HG03139 (cell line): Measurements from ENCODE around the gene STON2.
"Not testable (repeated sequence)": the region's sequence is repeated elsewhere in the genome, so short reads cannot be mapped to it uniquely, and the experiment has no call there.

Experiments
- ATAC-seq: cut with Tn5 transposase; IDR thresholded peaks from one replicate; pipeline ENCODE4 v1.9.1; 2021; ENCODE audit not compliant: unreplicated experiment

STON2 gene, protein sequence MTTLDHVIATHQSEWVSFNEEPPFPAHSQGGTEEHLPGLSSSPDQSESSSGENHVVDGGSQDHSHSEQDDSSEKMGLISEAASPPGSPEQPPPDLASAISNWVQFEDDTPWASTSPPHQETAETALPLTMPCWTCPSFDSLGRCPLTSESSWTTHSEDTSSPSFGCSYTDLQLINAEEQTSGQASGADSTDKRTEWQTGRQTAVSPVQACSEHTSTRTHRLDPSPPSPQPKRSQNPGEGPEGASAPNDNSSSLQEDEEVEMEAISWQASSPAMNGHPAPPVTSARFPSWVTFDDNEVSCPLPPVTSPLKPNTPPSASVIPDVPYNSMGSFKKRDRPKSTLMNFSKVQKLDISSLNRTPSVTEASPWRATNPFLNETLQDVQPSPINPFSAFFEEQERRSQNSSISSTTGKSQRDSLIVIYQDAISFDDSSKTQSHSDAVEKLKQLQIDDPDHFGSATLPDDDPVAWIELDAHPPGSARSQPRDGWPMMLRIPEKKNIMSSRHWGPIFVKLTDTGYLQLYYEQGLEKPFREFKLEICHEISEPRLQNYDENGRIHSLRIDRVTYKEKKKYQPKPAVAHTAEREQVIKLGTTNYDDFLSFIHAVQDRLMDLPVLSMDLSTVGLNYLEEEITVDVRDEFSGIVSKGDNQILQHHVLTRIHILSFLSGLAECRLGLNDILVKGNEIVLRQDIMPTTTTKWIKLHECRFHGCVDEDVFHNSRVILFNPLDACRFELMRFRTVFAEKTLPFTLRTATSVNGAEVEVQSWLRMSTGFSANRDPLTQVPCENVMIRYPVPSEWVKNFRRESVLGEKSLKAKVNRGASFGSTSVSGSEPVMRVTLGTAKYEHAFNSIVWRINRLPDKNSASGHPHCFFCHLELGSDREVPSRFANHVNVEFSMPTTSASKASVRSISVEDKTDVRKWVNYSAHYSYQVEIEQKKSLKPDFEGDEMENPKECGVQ

DNA sequence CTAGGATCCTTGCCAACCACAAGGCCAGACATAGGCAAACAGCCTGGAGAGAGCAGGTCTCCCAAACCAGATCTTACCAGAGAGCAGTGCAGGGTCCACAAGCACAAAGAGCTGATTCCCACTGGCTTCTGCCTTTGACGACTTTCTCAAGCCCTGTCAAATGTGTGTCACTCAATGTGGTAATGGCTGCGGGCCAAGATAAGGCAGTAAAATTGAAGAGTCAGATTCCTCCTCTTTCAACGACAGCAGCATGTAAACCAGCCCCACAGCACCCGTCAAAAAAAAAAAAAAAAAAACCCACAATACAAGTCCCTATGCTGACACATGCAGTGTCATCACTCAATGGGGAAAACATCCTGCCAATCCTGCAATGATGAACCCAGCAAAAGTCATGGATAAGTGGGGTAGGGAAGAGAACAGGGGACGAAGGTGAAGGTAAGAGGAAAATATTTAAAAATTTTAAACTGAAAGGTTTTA lies at the start of gene STON2:
TSS of gene STON2 (minus strand) at position 123 of the 477 bp plus-strand sequence. CDS start 1,942 bp downstream, outside the sequence.
- no peak for ATAC-seq

DNA sequence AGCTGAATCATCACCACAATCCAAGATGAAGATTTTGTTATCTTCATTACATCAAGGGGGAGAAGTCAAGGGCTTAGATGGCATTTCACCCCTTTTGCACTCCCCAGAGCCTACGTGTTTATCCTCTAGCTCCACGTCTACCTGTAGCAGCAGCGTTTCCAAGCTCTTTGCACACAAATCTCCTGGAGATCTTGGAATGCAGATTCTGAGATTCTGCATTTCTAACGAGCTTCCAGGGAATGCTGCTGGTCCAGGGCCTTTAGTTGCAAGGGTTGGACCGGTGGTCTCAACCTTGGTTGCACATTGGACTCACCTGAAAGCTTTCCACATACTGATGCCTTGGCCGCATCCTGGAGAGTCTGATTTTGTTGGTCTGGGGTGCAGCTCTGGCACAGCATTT lies 49.5 kb upstream of the STON2 start:
- no peak for ATAC-seq

DNA sequence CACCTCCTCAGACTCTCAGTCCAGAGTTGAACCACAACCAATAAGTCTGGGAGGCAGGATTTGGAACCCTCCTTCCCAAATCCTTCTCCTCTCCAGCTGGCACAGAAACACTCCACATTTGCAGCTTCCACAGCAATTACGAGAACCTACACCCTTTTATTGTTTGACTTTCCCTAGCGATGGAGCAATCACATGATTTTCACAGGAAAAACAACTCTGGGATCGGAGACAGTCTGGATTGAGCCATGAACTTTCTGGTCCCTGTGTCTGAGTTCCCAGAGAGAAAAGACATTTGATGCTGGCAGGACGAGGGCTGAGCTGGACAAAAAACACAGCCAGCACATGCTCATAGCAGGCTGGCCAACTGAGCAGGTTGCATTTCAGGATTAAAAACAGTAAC lies 49.0 kb upstream of the STON2 start:
- no peak for ATAC-seq

DNA sequence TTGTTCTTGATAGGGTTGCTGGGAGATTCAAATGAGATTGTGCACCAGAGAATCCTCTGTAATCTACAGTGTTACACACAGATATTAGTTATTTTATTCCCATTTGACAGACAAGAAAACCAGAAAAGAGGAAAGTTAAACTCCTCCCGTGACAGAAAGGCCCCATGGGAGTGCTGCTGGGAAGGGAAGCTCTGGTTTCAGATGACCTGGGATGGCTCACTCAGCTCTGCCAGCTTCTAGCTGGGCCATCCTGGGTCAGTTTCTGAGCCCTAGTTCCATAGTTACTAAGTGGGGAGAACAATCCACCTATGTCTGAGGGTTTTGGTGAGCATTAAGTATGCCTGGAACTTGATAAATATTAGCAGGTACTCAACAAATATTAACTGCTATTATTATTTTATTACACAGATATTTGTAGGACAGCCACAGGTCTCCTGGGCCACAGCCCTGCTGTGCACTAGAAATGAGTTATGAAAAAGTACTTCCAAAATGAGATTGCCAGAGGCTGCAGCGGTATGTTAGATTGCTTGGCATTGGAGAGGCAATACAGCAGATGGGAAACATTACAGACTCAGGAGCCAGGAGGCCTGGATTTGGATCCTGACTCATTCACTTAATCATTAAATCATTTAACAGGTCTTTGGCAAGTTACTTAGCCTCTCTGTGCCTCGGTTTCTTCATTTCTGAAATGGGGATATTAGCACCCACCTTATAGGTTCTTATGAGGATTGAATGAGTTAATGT lies 47.1 kb upstream of the STON2 start:
- ATAC-seq = no peak

DNA sequence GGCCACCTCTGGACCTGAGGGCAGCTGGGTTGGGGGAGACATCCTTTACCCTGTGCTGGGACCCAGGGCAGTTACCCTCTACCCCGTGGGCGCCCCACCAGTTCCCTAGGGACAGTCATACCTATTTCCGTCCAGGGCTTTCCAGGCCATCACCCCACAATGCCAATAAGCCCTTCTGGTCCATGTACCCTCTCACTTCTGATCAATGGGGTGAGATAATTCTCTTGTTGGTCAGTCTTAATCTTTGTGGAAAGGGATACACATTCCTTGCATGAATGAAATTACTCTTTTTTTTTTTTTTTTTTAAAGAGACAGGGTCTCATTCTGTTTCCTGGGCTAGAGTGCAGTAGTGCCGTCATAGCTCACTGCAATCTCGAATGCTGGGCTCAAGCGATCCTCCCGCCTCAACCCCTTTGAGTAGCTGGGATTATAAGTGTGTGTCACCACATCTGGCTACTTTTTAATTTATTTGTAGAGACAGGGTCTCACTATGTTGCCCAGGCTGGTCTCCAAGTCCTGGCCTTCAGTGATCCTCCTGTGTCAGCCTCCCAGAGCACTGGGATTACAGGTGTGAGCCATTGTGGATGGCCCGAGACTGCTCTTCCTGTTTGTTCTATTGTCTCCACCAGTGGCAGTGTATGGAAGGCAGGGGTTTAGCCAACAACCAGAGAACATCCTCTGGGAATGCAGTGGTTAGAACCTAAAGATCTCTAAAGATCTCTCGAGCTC lies 46.3 kb upstream of the STON2 start:
- no peak for ATAC-seq

DNA sequence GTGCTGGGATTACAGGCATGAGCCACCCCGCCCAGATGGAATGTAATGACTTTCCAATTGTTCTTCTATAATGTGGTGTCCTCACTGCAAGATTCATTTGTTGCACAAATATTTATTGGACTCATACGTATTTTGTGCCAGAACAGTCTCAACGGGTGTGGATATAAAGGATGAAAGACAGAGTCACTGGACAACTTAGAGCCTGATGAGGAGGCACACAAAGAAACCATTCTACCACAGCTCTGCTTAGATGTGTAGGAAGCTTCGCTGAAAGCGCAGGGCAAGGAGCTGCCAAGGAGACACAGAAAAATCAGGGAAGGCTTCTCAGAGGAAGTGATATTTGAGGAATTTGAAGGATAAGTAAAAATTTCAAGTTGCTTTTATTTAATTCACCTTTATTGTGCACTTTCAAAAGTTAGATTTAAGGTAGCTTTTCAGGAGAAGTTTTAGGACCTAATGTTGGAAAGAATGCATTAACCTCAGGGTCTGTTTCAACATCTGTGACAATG lies 41.6 kb upstream of the STON2 start:
- no peak for ATAC-seq

DNA sequence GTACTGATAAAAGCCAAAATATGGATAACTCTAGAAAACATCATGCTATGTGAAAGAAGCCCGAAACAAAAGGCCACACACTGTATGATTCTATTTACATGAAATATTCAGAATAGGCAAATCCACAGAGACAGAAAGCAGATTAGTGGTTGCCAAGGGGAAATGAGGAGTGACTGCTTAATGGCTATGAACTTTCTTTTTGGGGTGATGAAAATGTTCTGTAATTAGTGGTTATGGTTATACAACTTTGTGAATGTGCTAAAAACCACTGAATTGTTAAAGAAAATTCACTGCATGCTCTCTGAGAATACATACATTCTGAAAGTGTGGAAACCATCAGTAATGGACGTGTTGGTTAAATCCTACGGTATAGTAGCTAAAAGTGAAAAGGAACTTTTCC lies 39.9 kb upstream of the STON2 start:
- ATAC-seq = no peak

DNA sequence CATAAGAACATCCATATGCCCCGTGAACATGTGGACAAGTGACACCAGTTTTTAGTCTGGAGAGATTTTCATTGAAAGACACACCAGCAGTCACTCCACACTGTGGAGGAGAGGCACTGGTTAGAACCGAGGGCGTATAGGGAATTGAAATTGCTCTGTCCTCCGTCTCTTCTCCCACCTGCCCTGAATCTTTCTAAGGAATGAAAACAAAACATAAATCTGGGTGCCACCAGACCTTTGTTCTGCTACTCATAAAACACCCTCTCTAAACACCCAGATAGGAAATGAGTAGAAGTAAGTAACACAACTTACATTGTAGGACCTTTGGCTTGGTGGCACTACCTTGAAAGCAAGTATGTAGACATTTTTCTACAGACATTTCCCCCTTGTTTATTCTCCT lies 37.1 kb upstream of the STON2 start:
- no peak for ATAC-seq

DNA sequence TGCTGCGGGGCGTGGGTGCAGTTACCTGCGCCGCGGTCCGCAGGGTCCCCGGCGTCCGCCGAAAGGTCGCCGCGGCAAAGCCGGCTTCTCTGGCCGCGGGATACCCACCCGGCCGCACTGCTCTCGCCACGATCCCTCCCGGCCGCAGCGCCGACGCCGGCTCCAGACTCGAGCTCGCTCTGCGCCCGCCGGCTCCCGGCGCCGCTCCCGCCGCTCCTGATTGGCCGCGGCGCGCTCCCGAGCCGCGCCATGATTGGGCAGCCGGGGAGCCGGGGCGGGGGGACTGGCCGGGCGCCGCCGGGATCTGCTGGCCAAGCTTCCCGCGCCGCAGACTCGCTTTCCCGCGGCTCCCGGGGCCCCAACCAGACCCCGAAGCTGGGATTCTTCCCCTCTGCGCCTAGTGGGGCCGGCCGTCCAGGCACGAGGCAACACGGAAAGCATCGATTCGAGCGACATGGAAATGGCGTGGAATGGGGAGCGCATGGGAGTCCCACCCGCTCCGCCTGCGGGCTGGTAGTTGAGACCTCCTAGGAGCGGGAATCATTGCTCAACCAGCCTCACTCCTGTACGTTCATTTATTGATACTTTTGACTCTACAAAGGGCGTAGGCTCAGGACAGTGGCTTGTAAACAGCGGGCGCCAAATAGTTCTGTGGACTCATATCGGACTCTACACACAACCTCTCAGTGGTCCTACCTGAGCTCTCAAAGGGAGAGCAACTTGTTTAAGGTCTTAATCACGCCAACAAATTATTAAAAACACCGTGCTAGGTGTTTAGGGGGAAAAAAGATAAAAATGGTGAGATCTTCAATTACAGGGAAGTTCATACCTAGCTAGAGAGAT lies 36.4 kb upstream of the STON2 start:
- peak; percentile 80 for ATAC-seq

DNA sequence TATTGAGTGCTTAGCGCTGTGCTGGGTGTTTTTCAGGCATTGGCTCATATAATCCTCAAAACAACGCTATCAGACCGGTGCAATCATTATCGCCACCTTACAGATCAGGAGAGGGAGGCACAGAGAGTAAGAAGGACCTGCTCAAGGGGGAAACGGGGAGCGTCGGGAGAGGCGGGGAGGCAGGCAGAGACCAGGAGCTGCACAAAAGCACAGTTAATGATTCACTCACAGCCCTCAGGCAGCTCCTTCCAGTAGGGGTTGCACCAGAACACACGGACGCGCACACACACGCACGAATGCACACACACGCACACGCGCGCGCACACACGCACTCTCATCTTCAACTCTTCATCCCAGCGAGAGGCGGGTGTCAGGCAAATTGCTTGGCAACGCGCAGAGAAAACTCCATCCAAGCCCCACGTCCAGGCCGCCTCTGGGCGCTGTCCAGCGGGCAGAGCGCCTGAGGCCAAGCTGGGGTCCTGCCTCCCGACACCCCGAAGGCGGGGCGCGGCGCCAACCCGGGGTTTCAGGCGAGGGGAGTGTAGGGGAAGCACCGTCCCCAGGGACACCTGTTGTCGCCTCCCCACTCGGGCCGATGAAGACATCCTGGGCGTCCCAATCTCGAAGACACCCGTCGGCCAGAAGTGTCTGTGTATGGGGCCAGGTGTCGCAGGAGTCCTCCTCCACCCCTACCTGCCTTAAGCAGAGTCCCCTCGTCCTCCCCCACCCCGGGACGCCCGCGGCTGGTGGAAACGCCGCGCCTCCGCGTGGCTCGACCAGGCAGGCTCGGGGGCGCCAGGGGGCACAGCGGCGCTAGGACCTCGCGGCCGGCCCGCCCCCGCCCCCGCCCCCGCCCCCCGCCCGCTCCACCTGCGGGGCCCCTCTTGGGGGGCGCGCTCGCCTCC lies 35.5 kb upstream of the STON2 start:
- peak; percentile 35 for ATAC-seq

DNA sequence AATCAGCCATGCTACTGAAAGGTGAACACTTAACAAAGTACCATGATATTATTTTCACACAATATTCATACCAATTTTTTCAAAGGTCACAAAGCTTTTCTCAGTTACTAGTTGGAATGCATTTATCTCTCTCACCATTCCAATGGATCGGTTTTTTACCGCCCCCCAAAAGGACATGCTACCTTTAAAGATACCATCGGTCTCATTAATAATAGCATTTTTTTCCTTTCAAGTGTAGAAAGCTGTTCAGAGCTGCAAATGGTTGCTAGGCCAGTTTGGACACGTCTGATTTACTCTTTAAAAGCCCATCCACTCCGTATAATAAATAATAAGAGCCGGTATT lies 34.9 kb upstream of the STON2 start:
- no peak for ATAC-seq

DNA sequence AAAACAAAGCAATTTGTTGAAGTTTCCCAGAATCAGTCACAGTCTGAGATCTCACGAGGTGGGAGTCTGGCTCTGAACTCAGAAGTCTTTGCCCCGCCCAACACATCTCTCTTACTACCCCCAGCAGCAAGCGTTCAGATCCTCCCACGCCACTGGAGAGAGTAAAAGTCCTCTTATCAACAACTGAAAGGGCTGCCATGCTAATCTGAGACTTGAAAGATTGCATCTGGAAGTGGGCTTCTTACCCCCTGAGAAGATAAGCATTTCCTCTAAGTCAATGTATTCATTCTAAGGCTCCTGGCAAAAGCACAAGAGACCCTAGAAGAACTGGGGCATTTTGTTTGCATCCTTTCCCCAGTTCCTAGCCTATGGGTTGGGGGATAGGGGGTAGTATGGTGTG lies 34.1 kb upstream of the STON2 start:
- ATAC-seq = no peak

DNA sequence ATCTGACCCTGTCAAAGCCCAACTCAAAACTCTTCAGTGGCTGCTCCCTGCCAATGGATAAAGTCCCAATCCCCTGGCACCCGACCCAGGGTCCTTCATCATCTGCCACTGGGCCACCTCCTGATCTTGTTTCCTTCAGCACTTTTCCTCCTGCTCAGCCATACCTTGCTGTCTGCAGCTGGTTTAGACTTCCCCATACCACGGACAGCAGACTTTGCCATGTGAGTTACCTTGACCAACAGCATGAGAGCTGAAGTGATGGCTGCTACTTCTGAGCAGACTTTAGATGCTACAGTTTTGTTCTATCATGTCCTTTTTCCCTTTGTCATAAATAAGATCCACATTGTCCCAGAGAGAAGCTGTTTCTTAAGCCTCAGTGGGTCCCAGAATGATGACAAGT lies 33.3 kb upstream of the STON2 start:
- no peak for ATAC-seq

DNA sequence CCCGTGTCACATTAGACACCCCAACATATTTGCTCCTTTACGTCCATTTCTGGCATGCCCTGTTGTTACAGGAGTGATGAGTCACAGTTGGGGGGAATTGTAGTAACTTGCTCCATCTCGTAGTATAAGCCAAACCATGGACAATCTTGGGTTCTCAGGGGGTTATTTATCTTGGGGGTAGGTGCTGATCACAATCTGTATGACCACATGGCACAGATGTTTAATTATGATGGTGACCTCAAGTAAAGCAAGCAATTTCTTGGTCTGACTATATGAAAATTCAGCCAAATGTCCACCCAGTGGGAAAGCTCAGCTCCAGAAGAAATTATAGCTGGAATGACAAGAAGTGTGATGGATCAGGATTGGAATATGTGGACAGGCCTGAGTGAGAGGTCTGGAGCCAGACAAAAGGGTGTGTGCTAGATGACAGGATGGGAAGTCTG lies 32.1 kb upstream of the STON2 start:
- no peak for ATAC-seq

DNA sequence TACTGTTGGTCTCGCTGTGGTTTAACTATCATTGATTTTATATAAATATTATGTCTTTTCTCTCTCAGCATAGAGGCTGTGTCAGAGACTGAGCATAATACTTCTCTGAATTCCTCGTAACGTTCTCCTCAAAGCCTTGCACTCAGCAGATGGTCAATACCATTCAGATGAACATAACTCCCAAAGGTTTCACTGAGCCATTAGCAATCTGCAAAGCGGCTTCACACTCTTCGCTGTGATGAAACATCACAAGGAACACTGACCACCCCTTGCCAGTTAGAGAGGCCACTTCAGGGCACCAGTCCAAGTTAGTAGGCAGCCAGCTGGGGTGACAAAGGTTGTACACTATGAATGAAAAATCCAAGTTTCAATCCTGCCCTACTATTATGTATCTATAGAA lies 30.1 kb upstream of the STON2 start:
- ATAC-seq = no peak

DNA sequence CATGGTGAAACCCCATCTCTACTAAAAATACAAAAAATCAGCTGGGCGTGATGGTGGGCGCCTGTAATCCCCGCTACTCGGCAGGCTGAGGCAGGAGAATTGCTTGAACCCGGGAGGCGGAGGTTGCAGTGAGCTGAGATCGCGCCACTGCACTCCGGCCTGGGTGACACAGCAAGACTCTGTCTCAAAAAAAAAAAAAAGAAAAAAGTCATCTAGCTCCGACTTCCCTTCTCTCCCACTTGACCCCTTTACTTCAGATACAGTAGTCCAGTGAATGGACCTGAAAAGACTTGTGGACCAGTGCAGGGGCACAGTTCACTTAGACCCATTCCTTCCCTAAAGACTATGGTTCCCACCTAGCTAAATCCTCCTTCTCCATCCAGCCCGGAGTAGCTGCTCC lies 29.6 kb upstream of the STON2 start:
- not testable (repeated sequence) for ATAC-seq

DNA sequence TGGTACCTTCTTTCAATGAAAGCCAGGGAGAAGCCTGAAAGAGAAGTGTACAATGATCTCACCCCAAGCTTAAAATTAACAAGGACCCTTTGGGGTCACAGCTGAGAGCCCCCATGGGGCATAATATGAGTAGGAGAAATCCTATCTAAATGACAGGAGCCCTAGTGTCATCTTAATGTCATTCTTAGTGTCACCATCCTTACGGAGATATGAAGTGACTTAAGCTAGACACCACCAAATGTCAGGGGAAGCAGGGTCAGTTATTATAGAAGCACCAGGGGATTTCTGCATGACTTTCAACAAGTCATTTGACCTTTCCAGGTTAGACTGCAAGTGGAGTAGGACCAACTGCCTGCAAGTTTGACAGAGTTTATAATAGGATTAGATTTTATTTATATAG lies 28.9 kb upstream of the STON2 start:
- no peak for ATAC-seq

DNA sequence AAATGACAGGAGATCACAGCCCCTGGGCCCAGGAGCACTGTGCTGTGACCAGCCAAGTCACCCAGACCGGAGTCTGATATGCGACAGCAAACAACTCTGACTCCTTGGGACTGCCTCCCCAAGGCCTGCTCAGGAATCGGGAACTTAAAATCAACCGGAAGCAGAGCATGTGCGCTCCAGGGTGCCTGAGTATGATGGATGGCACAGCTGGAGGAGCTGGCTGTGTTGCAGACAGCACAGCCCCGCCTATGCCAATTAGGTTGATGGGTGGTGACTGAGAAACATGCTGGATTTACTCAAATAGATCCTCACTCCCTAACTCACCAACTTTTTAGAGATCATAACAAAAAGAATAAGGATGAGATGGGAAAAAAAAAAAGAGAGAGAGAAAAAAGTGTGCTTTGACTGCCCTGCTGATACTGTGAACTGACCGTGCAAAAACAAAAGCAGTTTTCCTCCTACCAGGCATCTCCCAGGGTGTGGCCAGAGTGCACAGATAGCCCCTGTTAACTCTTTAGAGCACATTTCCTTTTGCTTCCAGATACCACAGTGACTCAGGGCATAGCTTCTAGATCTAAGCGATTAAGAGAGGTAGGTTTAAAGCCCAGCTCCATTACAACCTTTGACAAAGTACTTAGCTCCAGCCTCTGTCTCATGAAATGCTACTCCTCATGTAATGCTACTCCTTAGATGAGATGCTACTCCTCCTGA lies 27.4 kb upstream of the STON2 start:
- no peak for ATAC-seq
